ENCODE data around the gene PRAMEF17.
"Not testable (repeated sequence)": the region's sequence is repeated elsewhere in the genome, so short reads cannot be mapped to it uniquely, and the experiment has no call there.

GRCh38 chr1:13362364-13362763 is 27.1 kb upstream of the PRAMEF17 start:
- TF ChIP-seq POLR2A (IDR thresholded peaks at IDR 0.05; ENCODE audit: low read length); GATA1 (IDR thresholded peaks at IDR 0.05; ENCODE audit: low read depth, low read length): not testable (repeated sequence)
